Stimulated activated CD8-positive, alpha-beta memory T cell treated with anti-CD3 and anti-CD28 coated beads, Interleukin-12 subunit alpha, Interleukin-12 subunit beta, amount 100 ng/mL, for 24 hours (primary cell): Measurements from ENCODE around the gene DBP.
"Not testable (repeated sequence)": the region's sequence is repeated elsewhere in the genome, so short reads cannot be mapped to it uniquely, and the experiment has no call there.

ENCODE experiments used
- DNase-seq: peaks from one replicate; pipeline ENCODE4 v3.0.0-alpha.2; 2020; ENCODE audit errors: extremely low read depth

DBP gene

GRCh38 chr19:48636859-48637448 is at the start of gene DBP:
Gene DBP, minus strand, starts transcription at chr19:48637379. Its CDS starts 385 bp downstream, at chr19:48636994.
- no peak for DNase-seq

- DNase-seq: not testable (repeated sequence)
Observed at GRCh38 chr19:48686637-48687036, 49.5 kb upstream of the DBP start.

GRCh38 chr19:48686088-48686487 is 48.9 kb upstream of the DBP start:
- DNase-seq: no peak

GRCh38 chr19:48685583-48685982 is 48.4 kb upstream of the DBP start:
- DNase-seq: no peak

- DNase-seq: no peak
Observed at GRCh38 chr19:48683349-48683748, 46.2 kb upstream of the DBP start.

- no peak for DNase-seq
Observed at GRCh38 chr19:48681127-48681470, 43.9 kb upstream of the DBP start.

- no peak for DNase-seq
Observed at GRCh38 chr19:48680436-48681126, 43.4 kb upstream of the DBP start.

GRCh38 chr19:48680006-48680405 is 42.8 kb upstream of the DBP start:
- not testable (repeated sequence) for DNase-seq

- DNase-seq: no peak
Observed at GRCh38 chr19:48678201-48678600, 41.0 kb upstream of the DBP start.

GRCh38 chr19:48676887-48677286 is 39.7 kb upstream of the DBP start:
- no peak for DNase-seq

- DNase-seq: no peak
Observed at GRCh38 chr19:48676487-48676886, 39.3 kb upstream of the DBP start.

GRCh38 chr19:48674921-48675824 is 38.0 kb upstream of the DBP start:
- peak; percentile 21 for DNase-seq

- no peak for DNase-seq
Observed at GRCh38 chr19:48674216-48674809, 37.1 kb upstream of the DBP start.

- DNase-seq: no peak
Observed at GRCh38 chr19:48673436-48674100, 36.4 kb upstream of the DBP start.

GRCh38 chr19:48672994-48673393 is 35.8 kb upstream of the DBP start, which contains the start of gene NTN5:
Gene NTN5, minus strand, starts transcription at chr19:48673017. Its CDS starts 2,031 bp downstream, at chr19:48670986.
- no peak for DNase-seq

- DNase-seq: no peak
Observed at GRCh38 chr19:48671446-48671995, 34.3 kb upstream of the DBP start.

GRCh38 chr19:48670699-48671445 is 33.7 kb upstream of the DBP start:
- DNase-seq: no peak

- no peak for DNase-seq
Observed at GRCh38 chr19:48669903-48670668, 32.9 kb upstream of the DBP start.

- no peak for DNase-seq
Observed at GRCh38 chr19:48668761-48669160, 31.6 kb upstream of the DBP start.

- DNase-seq: no peak
Observed at GRCh38 chr19:48668332-48668731, 31.2 kb upstream of the DBP start.
